Glutamatergic neuron (in vitro differentiated cells): Measurements from ENCODE around the gene QDPR. TPM values are rescaled to one million over a fixed set of nuclear protein-coding genes. Genes with fewer than 3 reads are reported as not detected.

Experiments used
- DNase-seq: peaks from one replicate; pipeline ENCODE4 v3.0.0; 2022
- H3K27ac Mint-ChIP-seq: one replicate; pipeline ENCODE4 v1.8.0; 2020; ENCODE audit warnings: mild to moderate bottlenecking, mixed read lengths, inconsistent platforms; ENCODE audit not compliant: unreplicated experiment
- H3K27me3 Mint-ChIP-seq: one replicate; pipeline ENCODE4 v1.8.0; 2020; ENCODE audit warnings: mild to moderate bottlenecking, moderate library complexity, mixed read lengths, inconsistent platforms; ENCODE audit not compliant: unreplicated experiment
- H3K36me3 Mint-ChIP-seq: one replicate; pipeline ENCODE4 v1.8.0; 2020; ENCODE audit warnings: mild to moderate bottlenecking, mixed read lengths, inconsistent platforms; ENCODE audit not compliant: unreplicated experiment
- H3K4me1 Mint-ChIP-seq: one replicate; pipeline ENCODE4 v1.8.0; 2020; ENCODE audit warnings: mild to moderate bottlenecking, low read depth, mixed read lengths, inconsistent platforms; ENCODE audit not compliant: unreplicated experiment
- H3K4me3 Mint-ChIP-seq: one replicate; pipeline ENCODE4 v1.8.0; 2020; ENCODE audit warnings: mild to moderate bottlenecking, mixed read lengths, inconsistent platforms; ENCODE audit not compliant: unreplicated experiment
- H3K9me3 Mint-ChIP-seq: one replicate; pipeline ENCODE4 v1.8.0; 2020; ENCODE audit warnings: mild to moderate bottlenecking, moderate library complexity, mixed read lengths, inconsistent platforms; ENCODE audit not compliant: unreplicated experiment
- CTCF ChIP-seq: fragments of 200-600 bp; sonication (generic); IDR thresholded peaks from one replicate; pipeline ENCODE4 v1.5.0; 2021; ENCODE audit not compliant: partially characterized antibody, unreplicated experiment
- total RNA-seq: library from RNA; stranded (reverse); fragmentation: NEBNext Ultra II Directional; extraction: Animal tissue kit (Norgen Biotek cat#: 25700); gene quantifications from one replicate; pipeline ENCODE4 v1.2.1, GENCODE V29; 2021; ENCODE audit not compliant: unreplicated experiment

QDPR gene
- total RNA-seq, 1 donor from 2014 or later = 31.6 TPM

- TF ChIP-seq CTCF = no peak
- Mint-ChIP-seq H3K36me3 (peaks cover 4% of the 10 kb centered on the region), H3K27me3 (peaks cover 3% of the 10 kb centered on the region)
These were observed 11.3 kb downstream of the QDPR start for GRCh38 chr4:17500574-17500973.

DNA sequence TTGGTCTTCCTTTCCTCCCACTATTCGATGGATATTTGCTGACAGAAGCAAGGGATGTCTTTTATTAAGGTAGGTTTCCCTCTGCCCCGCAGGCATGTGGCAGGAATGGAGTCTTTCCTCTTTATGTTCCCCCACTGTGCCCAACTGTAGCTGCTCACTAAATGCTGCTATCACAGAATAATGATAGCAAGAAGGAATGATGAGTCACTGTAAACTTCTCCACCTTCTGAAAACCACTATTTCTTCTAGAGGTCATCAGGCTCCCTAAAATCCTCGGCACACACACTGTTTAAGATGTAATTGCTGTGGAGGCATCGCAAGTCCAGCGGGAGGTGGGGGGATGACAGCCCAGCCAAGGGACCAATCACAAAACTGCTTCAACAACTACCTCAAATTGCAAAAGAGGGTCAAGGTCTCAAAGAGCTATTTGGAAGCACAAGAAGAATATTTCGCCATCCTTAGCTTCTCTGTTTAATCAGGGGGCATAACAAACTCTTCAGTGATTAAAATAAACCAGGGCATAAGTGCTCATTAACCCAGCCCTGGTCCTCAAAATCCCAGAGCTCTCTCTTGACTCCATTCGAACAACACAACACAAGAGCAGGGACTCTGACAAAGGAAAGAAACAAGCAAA is 13.9 kb downstream of the QDPR start:
- H3K9me3 Mint-ChIP-seq = peaks cover 3% of the 10 kb centered on the region
- peaks cover 5% of the 10 kb centered on the region for H3K27me3 Mint-ChIP-seq
- TF ChIP-seq CTCF = no peak
- no peak for DNase-seq
- no peak overlapping the region for H3K4me3 Mint-ChIP-seq
- H3K36me3 Mint-ChIP-seq = peaks cover 4% of the 10 kb centered on the region
- no peak overlapping the region for H3K27ac Mint-ChIP-seq
- peaks cover 17% of the 10 kb centered on the region for H3K4me1 Mint-ChIP-seq

More at GRCh38 chr4:17500574-17500973, 11.3 kb downstream of the QDPR start:
- no peak overlapping the region for H3K4me3 Mint-ChIP-seq
- peaks cover 3% of the 10 kb centered on the region for H3K9me3 Mint-ChIP-seq
- no peak overlapping the region for H3K27ac Mint-ChIP-seq
- no peak for DNase-seq
- H3K4me1 Mint-ChIP-seq = peaks cover 10% of the 10 kb centered on the region

- H3K4me3 Mint-ChIP-seq = no peak overlapping the region
- H3K27me3 Mint-ChIP-seq = peaks cover 2% of the 10 kb centered on the region
- no peak for TF ChIP-seq CTCF
- no peak for DNase-seq
- peaks cover 17% of the 10 kb centered on the region for H3K4me1 Mint-ChIP-seq
- H3K36me3 Mint-ChIP-seq = no peaks in the 10 kb centered on the region
- H3K27ac Mint-ChIP-seq = peak overlapping the region; percentile 1
- no peaks in the 10 kb centered on the region for H3K9me3 Mint-ChIP-seq
These were observed 17.4 kb downstream of the QDPR start for GRCh38 chr4:17494258-17495190.

GRCh38 chr4:17493619-17494018 is 18.3 kb downstream of the QDPR start:
- no peak overlapping the region for H3K27ac Mint-ChIP-seq
- H3K9me3 Mint-ChIP-seq = no peaks in the 10 kb centered on the region
- DNase-seq = no peak
- H3K36me3 Mint-ChIP-seq = no peaks in the 10 kb centered on the region
- no peak overlapping the region for H3K4me3 Mint-ChIP-seq
- H3K27me3 Mint-ChIP-seq = peaks cover 2% of the 10 kb centered on the region
- no peak for TF ChIP-seq CTCF
- H3K4me1 Mint-ChIP-seq = peaks cover 17% of the 10 kb centered on the region

DNA sequence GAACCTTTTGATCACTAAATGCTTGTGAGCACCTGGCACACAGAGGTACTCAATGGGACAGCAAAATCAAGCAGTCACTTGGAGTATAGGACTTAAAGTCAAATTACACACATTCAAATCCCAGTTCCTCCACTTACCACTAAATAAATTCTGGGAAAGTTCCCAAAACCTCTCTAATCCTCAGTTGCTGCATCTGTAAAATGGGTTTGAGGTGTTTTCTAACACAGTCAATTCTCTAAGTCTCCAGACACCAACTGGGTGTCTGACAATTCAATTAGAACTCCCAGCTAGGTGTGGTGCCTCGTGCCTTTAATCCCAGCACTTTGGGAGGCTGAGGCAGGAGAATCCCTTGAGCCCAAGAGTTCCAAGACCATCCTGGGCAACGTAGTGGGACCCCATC is 19.0 kb downstream of the QDPR start:
- no peaks in the 10 kb centered on the region for H3K9me3 Mint-ChIP-seq
- DNase-seq = no peak
- peaks cover 2% of the 10 kb centered on the region for H3K27me3 Mint-ChIP-seq
- no peaks in the 10 kb centered on the region for H3K36me3 Mint-ChIP-seq
- TF ChIP-seq CTCF = no peak
- H3K4me3 Mint-ChIP-seq = no peak overlapping the region
- no peak overlapping the region for H3K27ac Mint-ChIP-seq
- H3K4me1 Mint-ChIP-seq = peaks cover 17% of the 10 kb centered on the region
